Measurements from ENCODE around the gene UBE2R2.
"Not testable (repeated sequence)": the region's sequence is repeated elsewhere in the genome, so short reads cannot be mapped to it uniquely, and the experiment has no call there.

UBE2R2 gene

DNA sequence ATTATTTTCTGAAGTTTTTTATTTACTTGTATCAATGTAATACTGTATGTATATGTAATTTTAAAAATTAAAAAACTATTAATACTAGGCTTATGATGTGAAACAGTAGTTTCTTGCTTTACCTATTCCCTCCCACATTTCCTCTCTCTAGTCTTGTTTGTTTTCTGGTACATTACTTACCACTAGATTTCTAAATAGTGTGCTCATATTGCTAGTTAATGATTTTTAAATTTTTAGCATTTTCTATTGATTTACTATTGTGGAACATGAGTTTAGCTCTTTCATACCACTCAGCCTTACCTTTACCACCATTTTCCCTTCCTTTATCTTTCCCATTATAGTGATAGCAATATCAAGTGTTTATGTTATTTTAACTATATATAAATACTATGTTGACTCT lies 39.3 kb downstream of the UBE2R2 start:
- no peak for DNase-seq (ENCODE audit: low read depth)
- TF ChIP-seq, protein P1, sequence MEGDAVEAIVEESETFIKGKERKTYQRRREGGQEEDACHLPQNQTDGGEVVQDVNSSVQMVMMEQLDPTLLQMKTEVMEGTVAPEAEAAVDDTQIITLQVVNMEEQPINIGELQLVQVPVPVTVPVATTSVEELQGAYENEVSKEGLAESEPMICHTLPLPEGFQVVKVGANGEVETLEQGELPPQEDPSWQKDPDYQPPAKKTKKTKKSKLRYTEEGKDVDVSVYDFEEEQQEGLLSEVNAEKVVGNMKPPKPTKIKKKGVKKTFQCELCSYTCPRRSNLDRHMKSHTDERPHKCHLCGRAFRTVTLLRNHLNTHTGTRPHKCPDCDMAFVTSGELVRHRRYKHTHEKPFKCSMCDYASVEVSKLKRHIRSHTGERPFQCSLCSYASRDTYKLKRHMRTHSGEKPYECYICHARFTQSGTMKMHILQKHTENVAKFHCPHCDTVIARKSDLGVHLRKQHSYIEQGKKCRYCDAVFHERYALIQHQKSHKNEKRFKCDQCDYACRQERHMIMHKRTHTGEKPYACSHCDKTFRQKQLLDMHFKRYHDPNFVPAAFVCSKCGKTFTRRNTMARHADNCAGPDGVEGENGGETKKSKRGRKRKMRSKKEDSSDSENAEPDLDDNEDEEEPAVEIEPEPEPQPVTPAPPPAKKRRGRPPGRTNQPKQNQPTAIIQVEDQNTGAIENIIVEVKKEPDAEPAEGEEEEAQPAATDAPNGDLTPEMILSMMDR (IDR thresholded peaks at IDR 0.05; ENCODE audit: control insufficient read depth, insufficient read depth, low read depth, low read length, missing control alignments): no peak
- no peak overlapping the region for H3K4me3 ChIP-seq (ENCODE audit: control insufficient read depth, low read depth, low read length)

- no peak overlapping the region for H3K4me3 ChIP-seq (ENCODE audit: control insufficient read depth, low read depth, low read length)
- no peak for DNase-seq (ENCODE audit: low read depth)
- TF ChIP-seq, protein P1 (IDR thresholded peaks at IDR 0.05; ENCODE audit: control insufficient read depth, insufficient read depth, low read depth, low read length, missing control alignments): no peak
Measured at GRCh38 chr9:33858423-33858822, 41.5 kb downstream of the UBE2R2 start.

DNA sequence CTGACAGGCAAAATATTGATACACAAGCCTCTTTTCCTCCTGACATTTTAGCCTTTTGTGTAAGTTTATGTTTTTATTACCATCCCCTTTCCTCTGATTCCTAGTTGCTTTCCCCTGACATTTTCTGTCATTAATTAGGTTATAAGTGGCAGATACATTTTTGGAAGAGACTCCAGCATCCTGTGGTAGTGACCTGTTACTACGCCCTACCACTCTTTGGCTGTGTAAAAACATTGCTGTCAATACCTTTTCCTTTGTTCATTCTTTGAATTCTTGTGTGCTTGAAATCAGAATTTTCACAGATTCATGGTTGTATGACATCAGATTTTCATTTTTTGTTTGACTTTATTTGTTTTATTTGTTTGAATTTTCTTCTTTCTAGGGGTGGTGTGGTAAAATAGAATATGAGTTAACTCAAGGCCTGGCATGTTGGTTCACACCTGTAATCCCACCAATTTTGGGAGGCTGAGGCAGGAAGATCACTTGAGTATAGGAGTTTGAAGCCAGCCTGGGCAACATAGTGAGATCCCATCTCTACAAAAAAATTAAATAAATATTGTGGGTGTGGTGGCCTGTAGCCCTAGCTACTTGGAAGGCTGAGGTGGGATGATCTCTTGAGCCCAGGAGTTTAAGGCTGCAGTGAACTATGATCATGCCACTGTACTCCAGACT lies 43.4 kb downstream of the UBE2R2 start:
- no peak for DNase-seq (ENCODE audit: low read depth)
- TF ChIP-seq, protein P1 (IDR thresholded peaks at IDR 0.05; ENCODE audit: control insufficient read depth, insufficient read depth, low read depth, low read length, missing control alignments): no peak
- no peak overlapping the region for H3K4me3 ChIP-seq (ENCODE audit: control insufficient read depth, low read depth, low read length)

DNA sequence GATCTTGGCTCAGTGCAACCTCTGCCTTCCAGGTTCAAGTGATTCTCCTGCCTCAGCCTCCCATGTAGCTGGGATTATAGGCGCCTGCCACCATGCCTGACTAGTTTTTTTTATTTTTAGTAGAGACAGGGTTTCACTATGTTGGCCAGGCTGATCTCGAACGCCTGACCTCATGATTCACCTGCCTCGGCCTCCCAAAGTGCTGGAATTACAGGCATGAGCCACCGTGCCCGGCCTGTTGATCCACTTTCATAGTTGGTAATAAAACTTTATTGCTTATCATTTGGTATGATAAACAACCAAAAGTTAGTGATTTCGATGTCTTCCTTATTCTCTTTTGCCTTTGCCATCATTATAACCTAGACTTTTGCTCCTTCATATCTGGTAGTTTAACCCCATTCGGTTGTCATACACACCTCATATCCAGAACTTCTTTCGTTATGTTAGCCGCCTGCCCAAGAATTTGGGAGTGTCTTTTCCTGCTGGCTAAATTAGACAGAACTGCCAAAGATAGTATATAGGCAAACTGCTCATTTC lies 45.0 kb downstream of the UBE2R2 start:
- TF ChIP-seq, protein P1 (IDR thresholded peaks at IDR 0.05; ENCODE audit: control insufficient read depth, insufficient read depth, low read depth, low read length, missing control alignments): no peak
- H3K4me3 ChIP-seq (ENCODE audit: control insufficient read depth, low read depth, low read length): no peak overlapping the region
- no peak for DNase-seq (ENCODE audit: low read depth)

GRCh38 chr9:33863027-33863426 lies 46.1 kb downstream of the UBE2R2 start:
- not testable (repeated sequence) for H3K4me3 ChIP-seq (ENCODE audit: control insufficient read depth, low read depth, low read length); DNase-seq (ENCODE audit: low read depth)

GRCh38 chr9:33867747-33868439 lies 50.9 kb downstream of the UBE2R2 start:
- H3K4me3 ChIP-seq (ENCODE audit: control insufficient read depth, low read depth, low read length): no peak overlapping the region
- TF ChIP-seq, protein P1 (IDR thresholded peaks at IDR 0.05; ENCODE audit: control insufficient read depth, insufficient read depth, low read depth, low read length, missing control alignments): no peak
- peak; percentile 23 for DNase-seq (ENCODE audit: low read depth)

GRCh38 chr9:33868440-33868973 lies 51.5 kb downstream of the UBE2R2 start:
- TF ChIP-seq, protein P1 (IDR thresholded peaks at IDR 0.05; ENCODE audit: control insufficient read depth, insufficient read depth, low read depth, low read length, missing control alignments): no peak
- no peak overlapping the region for H3K4me3 ChIP-seq (ENCODE audit: control insufficient read depth, low read depth, low read length)
- no peak for DNase-seq (ENCODE audit: low read depth)

DNA sequence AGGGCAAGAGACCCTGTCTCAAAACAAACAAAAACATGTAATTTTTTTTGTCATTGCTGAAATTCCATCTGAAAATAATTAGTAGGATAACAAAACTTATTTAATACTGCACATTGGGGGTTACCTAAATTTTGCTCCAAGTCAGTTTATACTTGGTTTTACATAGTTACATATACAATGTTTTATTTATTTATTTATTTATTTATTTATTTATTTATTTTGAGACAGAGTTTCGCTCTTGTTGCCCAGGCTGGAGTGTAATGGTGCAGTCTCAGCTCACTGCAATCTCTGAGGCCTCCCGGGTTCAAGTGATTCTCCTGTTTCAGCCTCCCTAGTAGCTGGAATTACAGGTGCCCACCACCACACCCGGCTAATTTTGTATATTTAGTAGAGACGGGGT lies 52.3 kb downstream of the UBE2R2 start:
- not testable (repeated sequence) for H3K4me3 ChIP-seq (ENCODE audit: control insufficient read depth, low read depth, low read length)

More for the DNA sequence above, 52.3 kb downstream of the UBE2R2 start:
- DNase-seq (ENCODE audit: low read depth): not testable (repeated sequence)

Measured in AG09309 (cell line).